ENCODE data around the gene CLMP.

DNA sequence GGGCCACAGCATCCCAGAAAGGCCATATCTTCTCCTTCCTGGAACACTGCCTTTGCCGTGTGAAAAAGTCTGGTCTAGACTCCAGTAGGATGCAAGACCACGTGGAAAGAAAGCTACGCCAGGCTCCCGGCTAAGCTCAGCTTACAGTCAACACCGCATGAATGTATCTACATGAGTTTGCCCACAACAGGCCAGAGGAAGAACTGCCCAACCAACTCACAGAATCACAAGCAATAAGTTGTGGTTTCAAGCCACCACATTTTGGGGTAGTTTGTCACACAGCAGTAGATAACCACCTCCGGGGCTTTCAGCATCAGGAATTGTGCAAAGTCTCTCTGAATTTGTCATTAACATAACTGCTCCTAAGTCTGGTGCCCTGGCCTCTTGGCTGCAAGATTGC, 160.5 kb downstream of the CLMP start:
- TF ChIP-seq, protein P1, sequence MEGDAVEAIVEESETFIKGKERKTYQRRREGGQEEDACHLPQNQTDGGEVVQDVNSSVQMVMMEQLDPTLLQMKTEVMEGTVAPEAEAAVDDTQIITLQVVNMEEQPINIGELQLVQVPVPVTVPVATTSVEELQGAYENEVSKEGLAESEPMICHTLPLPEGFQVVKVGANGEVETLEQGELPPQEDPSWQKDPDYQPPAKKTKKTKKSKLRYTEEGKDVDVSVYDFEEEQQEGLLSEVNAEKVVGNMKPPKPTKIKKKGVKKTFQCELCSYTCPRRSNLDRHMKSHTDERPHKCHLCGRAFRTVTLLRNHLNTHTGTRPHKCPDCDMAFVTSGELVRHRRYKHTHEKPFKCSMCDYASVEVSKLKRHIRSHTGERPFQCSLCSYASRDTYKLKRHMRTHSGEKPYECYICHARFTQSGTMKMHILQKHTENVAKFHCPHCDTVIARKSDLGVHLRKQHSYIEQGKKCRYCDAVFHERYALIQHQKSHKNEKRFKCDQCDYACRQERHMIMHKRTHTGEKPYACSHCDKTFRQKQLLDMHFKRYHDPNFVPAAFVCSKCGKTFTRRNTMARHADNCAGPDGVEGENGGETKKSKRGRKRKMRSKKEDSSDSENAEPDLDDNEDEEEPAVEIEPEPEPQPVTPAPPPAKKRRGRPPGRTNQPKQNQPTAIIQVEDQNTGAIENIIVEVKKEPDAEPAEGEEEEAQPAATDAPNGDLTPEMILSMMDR (IDR thresholded peaks at IDR 0.05) = no peak
- no peak for TF ChIP-seq POLR2A (IDR thresholded peaks at IDR 0.05)

Measured in transverse colon (tissue), 3 donors.